ENCODE results near the gene TMEM125. TPM values are rescaled to one million over a fixed set of nuclear protein-coding genes. Genes with fewer than 3 reads are reported as not detected.

The TMEM125 gene
- total RNA-seq, 4 donors from 2014 or later = 0.24 to 1.0 TPM; not detected in 2

GRCh38 chr1:43315963-43316737 lies 46.4 kb downstream of the TMEM125 start:
- no peak for TF ChIP-seq CTCF (IDR thresholded peaks at IDR 0.05)
- ATAC-seq (ENCODE audit: low FRiP score) = no peak
- DNase-seq (ENCODE audit: low spot score) = no peak

GRCh38 chr1:43316738-43317520 lies 47.1 kb downstream of the TMEM125 start:
- TF ChIP-seq CTCF (IDR thresholded peaks at IDR 0.05) = no peak
- DNase-seq (ENCODE audit: low spot score) (no peak), ATAC-seq (ENCODE audit: low FRiP score) (no peak)

- TF ChIP-seq CTCF (IDR thresholded peaks at IDR 0.05) = no peak
- no peak for ATAC-seq (ENCODE audit: low FRiP score)
- DNase-seq (ENCODE audit: low spot score) = no peak
Observed at GRCh38 chr1:43317817-43318471, 48.2 kb downstream of the TMEM125 start.

GRCh38 chr1:43318831-43319230 lies 49.0 kb downstream of the TMEM125 start:
- DNase-seq (ENCODE audit: low spot score) (no peak), ATAC-seq (ENCODE audit: low FRiP score) (no peak)
- TF ChIP-seq CTCF (IDR thresholded peaks at IDR 0.05) = no peak

- no peak for ATAC-seq (ENCODE audit: low FRiP score)
Observed at GRCh38 chr1:43319288-43319687, 49.5 kb downstream of the TMEM125 start.

GRCh38 chr1:43319766-43320165 lies 50.0 kb downstream of the TMEM125 start:
- DNase-seq (ENCODE audit: low spot score) (no peak), ATAC-seq (ENCODE audit: low FRiP score) (no peak)
- TF ChIP-seq CTCF (IDR thresholded peaks at IDR 0.05) = no peak

More at GRCh38 chr1:43319288-43319687, 49.5 kb downstream of the TMEM125 start:
- DNase-seq (ENCODE audit: low spot score) = no peak
- no peak for TF ChIP-seq CTCF (IDR thresholded peaks at IDR 0.05)

Measured in omental fat pad (tissue), 4 donors.